ENCODE data around the gene LRIG2.

Gene LRIG2

GRCh38 chr1:113168946-113169345 is 95.9 kb downstream of the LRIG2 start:
- no peak for DNase-seq (ENCODE audit: low read depth in 2 of 2)

DNA sequence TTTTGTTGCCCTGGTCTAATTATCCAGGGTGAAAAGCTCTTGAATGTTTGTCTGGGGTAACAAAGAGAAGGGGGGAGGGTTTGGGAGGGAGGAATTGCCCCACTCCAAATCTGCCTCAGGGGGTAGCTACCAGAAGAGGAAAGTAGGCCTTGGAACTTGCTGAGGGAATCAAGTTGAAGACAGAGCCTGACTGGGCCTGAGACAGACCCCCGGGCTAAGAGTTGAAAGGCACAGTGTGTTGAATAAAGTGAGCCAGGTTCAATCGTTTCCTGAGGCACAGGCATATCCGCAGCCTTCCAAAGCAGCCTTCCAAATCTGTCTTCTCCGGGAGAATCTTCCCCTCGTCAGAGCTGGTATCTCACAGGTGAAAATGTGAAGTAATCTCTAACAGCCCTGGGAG is 96.6 kb downstream of the LRIG2 start:
- no peak for DNase-seq (ENCODE audit: low read depth in 2 of 2)

DNA sequence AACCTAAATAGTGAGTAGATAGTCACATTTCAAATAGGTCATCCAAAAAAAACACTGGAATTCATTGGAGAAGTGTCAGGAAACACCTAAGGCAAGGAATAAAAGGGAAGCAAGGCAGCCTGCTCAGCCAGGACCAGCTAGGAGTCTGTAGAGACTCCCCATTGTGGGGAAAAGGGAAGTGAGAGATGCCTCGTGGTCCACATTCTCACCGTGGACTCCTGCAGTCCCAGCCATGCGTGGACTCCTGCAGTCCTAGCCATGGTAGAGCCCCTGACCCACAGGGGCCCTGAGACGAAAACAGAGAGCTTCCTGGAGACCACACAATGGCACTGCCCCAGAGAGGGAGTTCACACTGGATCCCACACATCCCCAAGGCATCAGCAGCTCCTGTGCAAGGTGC is 97.5 kb downstream of the LRIG2 start:
- no peak for DNase-seq (ENCODE audit: low read depth in 2 of 2)

GRCh38 chr1:113178106-113178505 is 105.1 kb downstream of the LRIG2 start:
- no peak for DNase-seq (ENCODE audit: low read depth in 2 of 2)

GRCh38 chr1:113178522-113178921 is 105.5 kb downstream of the LRIG2 start:
- DNase-seq (ENCODE audit: low read depth in 2 of 2): no peak
